WTC11 (cell line): ENCODE data around the gene ZBTB37.

Experiments
- ATF2 ChIP-seq: sonication (generic); formaldehyde crosslinking; IDR thresholded peaks from 2 replicates; pipeline ENCODE4 v1.8.1; 2022; ENCODE audit warnings: low read depth, missing genetic modification reagents, borderline replicate concordance
- GRHL2 ChIP-seq: fragments of 250-450 bp; sonication (Bioruptor Pico); IDR thresholded peaks from 2 replicates; pipeline ENCODE4 v1.8.0; 2022; ENCODE audit warnings: mild to moderate bottlenecking, moderate library complexity; ENCODE audit not compliant: insufficient replicate concordance, severe bottlenecking
- NR2C2 ChIP-seq: sonication (generic); formaldehyde crosslinking; IDR thresholded peaks from 2 replicates; pipeline ENCODE4 v1.8.0; 2022; ENCODE audit warnings: mild to moderate bottlenecking, missing genetic modification reagents
- SMAD3 ChIP-seq: sonication (generic); formaldehyde crosslinking; IDR thresholded peaks from 2 replicates; pipeline ENCODE4 v1.8.0; 2022; ENCODE audit warnings: missing genetic modification reagents, mild to moderate bottlenecking, borderline replicate concordance
- TEAD1 ChIP-seq: sonication (generic); formaldehyde crosslinking; IDR thresholded peaks from 2 replicates; pipeline ENCODE4 v1.8.0; 2022; ENCODE audit warnings: mild to moderate bottlenecking, missing genetic modification reagents
- TEAD4 ChIP-seq: sonication (generic); formaldehyde crosslinking; IDR thresholded peaks from 2 replicates; pipeline ENCODE4 v1.8.0; 2022; ENCODE audit warnings: mild to moderate bottlenecking, missing genetic modification reagents
- TF ChIP-seq, protein P1 (sequence below): sonication (generic); formaldehyde crosslinking; conservative IDR thresholded peaks from 2 replicates; pipeline ENCODE4 v1.8.1; 2022; ENCODE audit warnings: mild to moderate bottlenecking, missing genetic modification reagents
- TF ChIP-seq, protein P2 (sequence below): fragments of 200-600 bp; IDR thresholded peaks from 2 replicates; pipeline ENCODE4 v1.8.0; 2022; ENCODE audit warnings: antibody characterized with exemption
- TF ChIP-seq, protein P3 (sequence below): sonication (generic); formaldehyde crosslinking; IDR thresholded peaks from 2 replicates; pipeline ENCODE4 v1.8.1; 2023; ENCODE audit warnings: mild to moderate bottlenecking, missing genetic modification reagents, moderate library complexity

DNA sequence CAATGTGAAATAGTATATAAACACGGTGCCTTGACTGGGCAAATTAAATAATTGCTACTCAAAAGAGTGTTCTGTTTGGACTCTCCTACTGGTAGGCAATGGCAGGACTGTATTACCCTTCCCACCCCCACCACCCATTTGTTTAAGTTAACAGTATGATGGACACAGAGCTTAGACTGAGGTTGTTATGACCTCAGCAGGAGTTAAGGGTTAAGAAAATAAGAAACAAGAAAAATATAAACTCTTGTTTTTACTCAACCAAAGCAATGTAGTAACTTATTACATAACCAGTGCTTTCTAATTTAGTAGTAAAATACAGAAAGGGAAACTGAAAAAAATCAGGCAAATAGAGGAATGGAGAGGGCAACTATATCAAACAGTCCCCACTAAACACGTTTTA is 68.9 kb downstream of the ZBTB37 start:
- TF ChIP-seq, protein P1, sequence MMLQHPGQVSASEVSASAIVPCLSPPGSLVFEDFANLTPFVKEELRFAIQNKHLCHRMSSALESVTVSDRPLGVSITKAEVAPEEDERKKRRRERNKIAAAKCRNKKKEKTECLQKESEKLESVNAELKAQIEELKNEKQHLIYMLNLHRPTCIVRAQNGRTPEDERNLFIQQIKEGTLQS, result no peak
- no peak for TF ChIP-seq GRHL2 (CRISPR knock-in tag)
- TF ChIP-seq, protein P2, sequence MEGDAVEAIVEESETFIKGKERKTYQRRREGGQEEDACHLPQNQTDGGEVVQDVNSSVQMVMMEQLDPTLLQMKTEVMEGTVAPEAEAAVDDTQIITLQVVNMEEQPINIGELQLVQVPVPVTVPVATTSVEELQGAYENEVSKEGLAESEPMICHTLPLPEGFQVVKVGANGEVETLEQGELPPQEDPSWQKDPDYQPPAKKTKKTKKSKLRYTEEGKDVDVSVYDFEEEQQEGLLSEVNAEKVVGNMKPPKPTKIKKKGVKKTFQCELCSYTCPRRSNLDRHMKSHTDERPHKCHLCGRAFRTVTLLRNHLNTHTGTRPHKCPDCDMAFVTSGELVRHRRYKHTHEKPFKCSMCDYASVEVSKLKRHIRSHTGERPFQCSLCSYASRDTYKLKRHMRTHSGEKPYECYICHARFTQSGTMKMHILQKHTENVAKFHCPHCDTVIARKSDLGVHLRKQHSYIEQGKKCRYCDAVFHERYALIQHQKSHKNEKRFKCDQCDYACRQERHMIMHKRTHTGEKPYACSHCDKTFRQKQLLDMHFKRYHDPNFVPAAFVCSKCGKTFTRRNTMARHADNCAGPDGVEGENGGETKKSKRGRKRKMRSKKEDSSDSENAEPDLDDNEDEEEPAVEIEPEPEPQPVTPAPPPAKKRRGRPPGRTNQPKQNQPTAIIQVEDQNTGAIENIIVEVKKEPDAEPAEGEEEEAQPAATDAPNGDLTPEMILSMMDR, result no peak
- TF ChIP-seq, protein P3, sequence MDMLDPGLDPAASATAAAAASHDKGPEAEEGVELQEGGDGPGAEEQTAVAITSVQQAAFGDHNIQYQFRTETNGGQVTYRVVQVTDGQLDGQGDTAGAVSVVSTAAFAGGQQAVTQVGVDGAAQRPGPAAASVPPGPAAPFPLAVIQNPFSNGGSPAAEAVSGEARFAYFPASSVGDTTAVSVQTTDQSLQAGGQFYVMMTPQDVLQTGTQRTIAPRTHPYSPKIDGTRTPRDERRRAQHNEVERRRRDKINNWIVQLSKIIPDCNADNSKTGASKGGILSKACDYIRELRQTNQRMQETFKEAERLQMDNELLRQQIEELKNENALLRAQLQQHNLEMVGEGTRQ (CRISPR knock-in tag), result no peak
- no peak for TF ChIP-seq ATF2 (CRISPR knock-in tag)
- no peak for TF ChIP-seq NR2C2
- TF ChIP-seq TEAD1 (CRISPR knock-in tag), result no peak
- TF ChIP-seq TEAD4 (CRISPR knock-in tag), result no peak
- no peak for TF ChIP-seq SMAD3
